Stimulated activated CD4-positive, alpha-beta T cell treated with anti-CD3 and anti-CD28 coated beads, Interleukin-1b, Interleukin-23, amount 100 ng/mL, for 1 hour (primary cell): Measurements from ENCODE around the gene ILDR2.
"Not testable (repeated sequence)": the region's sequence is repeated elsewhere in the genome, so short reads cannot be mapped to it uniquely, and the experiment has no call there.

Source experiments
- DNase-seq, 2 donors: peaks; one replicate each; pipeline ENCODE4 v3.0.0-alpha.2; 2020; ENCODE audit warnings: low read depth in 2 of 2

ILDR2 gene

GRCh38 chr1:166888373-166889111 is 86.8 kb downstream of the ILDR2 start:
- DNase-seq, result no peak

GRCh38 chr1:166884971-166885370 is 90.4 kb downstream of the ILDR2 start:
- no peak for DNase-seq

- DNase-seq, result no peak
These were observed 91.2 kb downstream of the ILDR2 start for GRCh38 chr1:166884040-166884642.

GRCh38 chr1:166882893-166883292 is 92.4 kb downstream of the ILDR2 start:
- no peak for DNase-seq

GRCh38 chr1:166878173-166878917 is 97.0 kb downstream of the ILDR2 start:
- DNase-seq, result not testable (repeated sequence)

GRCh38 chr1:166876540-166876838 is 98.9 kb downstream of the ILDR2 start:
- no peak for DNase-seq

GRCh38 chr1:166875734-166876539 is 99.4 kb downstream of the ILDR2 start, which contains the start of gene TADA1:
Gene TADA1 (minus strand): TSS chr1:166876264. CDS start chr1:166876233, 31 bp downstream.
- DNase-seq, result peak; percentile 91 to 94

GRCh38 chr1:166875302-166875733 is 100.0 kb downstream of the ILDR2 start:
- no peak for DNase-seq

- no peak for DNase-seq
These were observed 100.9 kb downstream of the ILDR2 start for GRCh38 chr1:166874464-166874863.

GRCh38 chr1:166870584-166870983 is 104.8 kb downstream of the ILDR2 start:
- DNase-seq, result no peak

- no peak for DNase-seq
These were observed 105.8 kb downstream of the ILDR2 start for GRCh38 chr1:166869318-166870099.

GRCh38 chr1:166868639-166869038 is 106.7 kb downstream of the ILDR2 start:
- no peak for DNase-seq

- no peak for DNase-seq
These were observed 109.4 kb downstream of the ILDR2 start for GRCh38 chr1:166865926-166866325.

- DNase-seq, result no peak
These were observed 115.7 kb downstream of the ILDR2 start for GRCh38 chr1:166859597-166859996.

GRCh38 chr1:166858726-166859419 is 116.5 kb downstream of the ILDR2 start:
- no peak for DNase-seq
